Effector memory CD4-positive, alpha-beta T cell (primary cell): ENCODE measurements around the gene PIRT.

Experiments
- DNase-seq, 3 donors: peaks; one replicate each; pipeline ENCODE4 v3.0.0-alpha.2; 2020
- H3K27ac ChIP-seq: 2 replicates; pipeline ENCODE4 v1.7.0; 2013; ENCODE audit warnings: mild to moderate bottlenecking, low read length, moderate library complexity; ENCODE audit not compliant: insufficient read depth, poor library complexity, severe bottlenecking
- H3K27me3 ChIP-seq: replicated peaks from 2 replicates; pipeline ENCODE4 v1.7.0; 2013; ENCODE audit warnings: mild to moderate bottlenecking, low read length; ENCODE audit not compliant: insufficient read depth, control insufficient read depth, poor library complexity, severe bottlenecking
- H3K36me3 ChIP-seq: 2 replicates; pipeline ENCODE4 v1.7.0; 2013; ENCODE audit warnings: mild to moderate bottlenecking, low read length, moderate library complexity; ENCODE audit not compliant: control insufficient read depth, insufficient read depth
- H3K4me1 ChIP-seq: 2 replicates; pipeline ENCODE4 v1.7.0; 2013; ENCODE audit warnings: low read length, mild to moderate bottlenecking; ENCODE audit not compliant: control insufficient read depth, insufficient read depth, poor library complexity, severe bottlenecking
- H3K4me3 ChIP-seq: 2 replicates; pipeline ENCODE4 v1.7.0; 2013; ENCODE audit warnings: low read length, low read depth, mild to moderate bottlenecking; ENCODE audit not compliant: insufficient read depth, poor library complexity, severe bottlenecking
- H3K9me3 ChIP-seq: 2 replicates; pipeline ENCODE4 v1.7.0; 2013; ENCODE audit warnings: mild to moderate bottlenecking, low read length, moderate library complexity; ENCODE audit not compliant: control insufficient read depth

PIRT gene

GRCh38 chr17:10793256-10793655 is 44.6 kb downstream of the PIRT start:
- Histone ChIP-seq H3K4me1 (no peaks in the 10 kb centered on the region), H3K36me3 (no peaks in the 10 kb centered on the region), H3K27ac (no peak overlapping the region), H3K27me3 (peaks cover 5% of the 10 kb centered on the region), H3K4me3 (no peak overlapping the region), H3K9me3 (no peaks in the 10 kb centered on the region)
- DNase-seq: no peak

GRCh38 chr17:10792151-10792550 is 45.7 kb downstream of the PIRT start:
- H3K4me3 ChIP-seq: no peak overlapping the region
- no peaks in the 10 kb centered on the region for H3K9me3 ChIP-seq
- peaks cover 5% of the 10 kb centered on the region for H3K27me3 ChIP-seq
- DNase-seq: no peak
- H3K27ac ChIP-seq: no peak overlapping the region
- H3K36me3 ChIP-seq: no peaks in the 10 kb centered on the region
- H3K4me1 ChIP-seq: no peaks in the 10 kb centered on the region

GRCh38 chr17:10790491-10791401 is 47.1 kb downstream of the PIRT start:
- no peaks in the 10 kb centered on the region for H3K9me3 ChIP-seq
- no peak overlapping the region for H3K27ac ChIP-seq
- no peak for DNase-seq
- H3K4me1 ChIP-seq: no peaks in the 10 kb centered on the region
- H3K36me3 ChIP-seq: no peaks in the 10 kb centered on the region
- H3K4me3 ChIP-seq: no peak overlapping the region
- H3K27me3 ChIP-seq: peaks cover 5% of the 10 kb centered on the region

DNA sequence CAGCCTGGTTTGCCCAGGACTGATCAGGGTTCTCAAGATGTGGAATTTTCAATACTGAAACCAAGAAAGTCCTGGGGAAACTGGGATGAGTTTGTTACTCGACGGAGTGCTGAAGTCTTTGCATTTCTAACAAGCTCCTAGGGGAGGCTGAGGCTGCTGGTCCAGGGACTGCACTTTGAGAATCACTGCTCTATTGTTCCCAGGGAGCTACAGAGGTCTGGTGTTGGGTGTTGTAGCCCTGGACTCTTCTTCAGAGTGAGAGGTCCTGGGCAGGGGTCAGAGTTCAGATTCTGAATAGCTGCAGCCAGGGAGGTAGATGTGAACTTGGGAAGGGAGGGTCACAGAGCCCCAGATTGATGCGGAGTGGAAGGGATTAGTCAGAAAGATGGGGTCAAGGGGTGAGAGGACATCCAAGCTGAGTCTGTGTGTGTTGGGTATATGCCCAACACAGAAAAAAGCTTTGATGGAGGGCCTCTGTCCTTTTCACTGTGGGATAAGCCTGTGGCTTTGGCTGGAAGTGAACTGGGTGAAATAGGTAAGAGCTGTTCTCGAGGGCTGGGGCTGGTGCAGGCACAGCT is 48.1 kb downstream of the PIRT start:
- H3K27me3 ChIP-seq: peaks cover 5% of the 10 kb centered on the region
- H3K4me3 ChIP-seq: no peak overlapping the region
- H3K4me1 ChIP-seq: no peaks in the 10 kb centered on the region
- no peak for DNase-seq
- H3K27ac ChIP-seq: no peak overlapping the region
- H3K36me3 ChIP-seq: no peaks in the 10 kb centered on the region
- no peaks in the 10 kb centered on the region for H3K9me3 ChIP-seq

- no peak for DNase-seq
- no peaks in the 10 kb centered on the region for H3K36me3 ChIP-seq
- H3K9me3 ChIP-seq: no peaks in the 10 kb centered on the region
- H3K4me1 ChIP-seq: no peaks in the 10 kb centered on the region
- peaks cover 5% of the 10 kb centered on the region for H3K27me3 ChIP-seq
- no peak overlapping the region for H3K4me3 ChIP-seq
- H3K27ac ChIP-seq: no peak overlapping the region
These were observed 50.4 kb downstream of the PIRT start for GRCh38 chr17:10787306-10788045.

DNA sequence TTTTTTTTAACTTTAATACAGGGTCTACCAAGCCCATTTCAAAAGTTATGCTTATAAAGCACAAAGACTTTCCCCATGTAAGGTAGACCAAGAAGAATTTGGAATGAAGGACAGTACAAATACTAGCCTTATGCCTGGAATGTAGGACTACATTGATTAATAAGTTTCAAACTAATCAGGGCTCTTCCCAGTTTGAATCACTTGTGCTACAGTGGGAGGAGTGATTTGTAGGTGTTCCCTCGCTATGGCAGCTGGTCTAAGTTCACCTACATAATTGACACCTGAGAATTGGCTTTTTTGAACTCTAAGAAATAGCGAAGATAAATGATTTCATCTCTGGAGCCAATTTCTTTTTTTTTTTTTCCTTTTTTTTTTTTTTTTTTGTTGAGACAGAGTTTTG is 52.6 kb downstream of the PIRT start:
- Histone ChIP-seq H3K36me3 (no peaks in the 10 kb centered on the region), H3K27ac (no peak overlapping the region), H3K4me1 (no peaks in the 10 kb centered on the region), H3K27me3 (peaks cover 2% of the 10 kb centered on the region), H3K9me3 (no peaks in the 10 kb centered on the region), H3K4me3 (no peak overlapping the region)
- no peak for DNase-seq

DNA sequence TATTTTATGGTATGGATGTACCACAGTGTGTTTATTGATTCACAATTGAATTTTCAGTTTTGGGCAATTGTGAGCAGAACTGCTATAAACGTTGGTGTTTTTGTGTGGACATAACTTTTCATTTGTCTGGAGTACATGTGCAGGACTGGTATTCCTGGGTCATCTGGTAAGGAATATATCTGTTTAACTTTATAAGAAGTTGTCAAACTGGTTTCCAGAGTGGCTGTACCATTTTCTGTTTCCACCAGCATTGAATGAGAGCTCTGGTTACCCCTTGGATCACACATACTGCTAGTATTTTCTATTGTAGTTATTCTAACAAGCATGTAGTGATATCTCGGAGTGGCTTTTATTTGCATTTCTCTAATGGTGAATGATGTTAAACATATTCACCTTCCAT is 58.3 kb downstream of the PIRT start:
- no peak overlapping the region for H3K4me3 ChIP-seq
- no peaks in the 10 kb centered on the region for H3K36me3 ChIP-seq
- no peaks in the 10 kb centered on the region for H3K27me3 ChIP-seq
- no peaks in the 10 kb centered on the region for H3K4me1 ChIP-seq
- no peaks in the 10 kb centered on the region for H3K9me3 ChIP-seq
- no peak for DNase-seq
- no peak overlapping the region for H3K27ac ChIP-seq

- Histone ChIP-seq H3K36me3 (no peaks in the 10 kb centered on the region), H3K9me3 (no peaks in the 10 kb centered on the region), H3K4me3 (no peak overlapping the region), H3K4me1 (no peaks in the 10 kb centered on the region), H3K27me3 (no peaks in the 10 kb centered on the region), H3K27ac (no peak overlapping the region)
- DNase-seq: no peak
These were observed 60.0 kb downstream of the PIRT start for GRCh38 chr17:10777890-10778289.

GRCh38 chr17:10777131-10777807 is 60.6 kb downstream of the PIRT start:
- H3K4me3 ChIP-seq: no peak overlapping the region
- H3K9me3 ChIP-seq: no peaks in the 10 kb centered on the region
- no peak for DNase-seq
- H3K27me3 ChIP-seq: no peaks in the 10 kb centered on the region
- no peaks in the 10 kb centered on the region for H3K36me3 ChIP-seq
- H3K4me1 ChIP-seq: no peaks in the 10 kb centered on the region
- H3K27ac ChIP-seq: no peak overlapping the region
